Fibroblast of the aortic adventitia (primary cell): ENCODE measurements around the gene CMTM2. TPM values are rescaled to one million over a fixed set of nuclear protein-coding genes. Genes with fewer than 3 reads are reported as not detected.

Experiments used
- DNase-seq: peaks from one replicate; pipeline ENCODE4 v3.0.0-alpha.2; 2010; ENCODE audit warnings: low read depth
- H3K4me3 ChIP-seq: 2 replicates; pipeline ENCODE4 v1.5.1; 2011; ENCODE audit warnings: low read depth, mild to moderate bottlenecking, control low read depth, low read length, moderate library complexity
- CTCF ChIP-seq: IDR thresholded peaks from 2 replicates; pipeline ENCODE4 v1.5.1; 2011; ENCODE audit warnings: mild to moderate bottlenecking, low read length, control low read depth, inconsistent platforms; ENCODE audit not compliant: insufficient read depth
- total RNA-seq: library from RNA; depleted of rRNA; stranded (reverse); fragments of >200 nt; gene quantifications from 2 replicates; pipeline ENCODE4 v1.2.3, GENCODE V29; 2012; ENCODE audit warnings: low replicate concordance

Gene CMTM2
- total RNA-seq, 1 donor, result not detected

GRCh38 chr16:66553223-66553622, 26.0 kb upstream of the CMTM2 start:
- no peak for DNase-seq
- H3K4me3 ChIP-seq, result peak overlapping the region; percentile 86
- no peak for TF ChIP-seq CTCF

GRCh38 chr16:66554021-66554420, 25.2 kb upstream of the CMTM2 start:
- no peak for TF ChIP-seq CTCF
- no peak overlapping the region for H3K4me3 ChIP-seq

GRCh38 chr16:66554495-66554894, 24.8 kb upstream of the CMTM2 start:
- H3K4me3 ChIP-seq, result no peak overlapping the region
- TF ChIP-seq CTCF, result no peak
- DNase-seq, result no peak

More at GRCh38 chr16:66554021-66554420, 25.2 kb upstream of the CMTM2 start:
- DNase-seq, result no peak

GRCh38 chr16:66560107-66560506, 19.2 kb upstream of the CMTM2 start:
- H3K4me3 ChIP-seq, result no peak overlapping the region
- no peak for TF ChIP-seq CTCF
- no peak for DNase-seq

GRCh38 chr16:66561381-66562080, 17.7 kb upstream of the CMTM2 start:
- DNase-seq, result no peak
- H3K4me3 ChIP-seq, result no peak overlapping the region
- no peak for TF ChIP-seq CTCF

GRCh38 chr16:66562409-66562808, 16.9 kb upstream of the CMTM2 start:
- no peak for DNase-seq
- H3K4me3 ChIP-seq, result no peak overlapping the region
- no peak for TF ChIP-seq CTCF

GRCh38 chr16:66562986-66563385, 16.3 kb upstream of the CMTM2 start:
- TF ChIP-seq CTCF, result no peak
- no peak overlapping the region for H3K4me3 ChIP-seq
- no peak for DNase-seq
